Body of pancreas (tissue), 4 donors: ENCODE measurements around the gene SNRPD3. TPM values are rescaled to one million over a fixed set of nuclear protein-coding genes. Genes with fewer than 3 reads are reported as not detected.

Experiments
- ATAC-seq: fragments of 150-250 bp; one replicate; pipeline ENCODE4 v1.9.1; 2016
- DNase-seq, 4 donors: peaks; one replicate each; pipeline ENCODE4 v3.0.0-alpha.2; 2019
- H3K27ac ChIP-seq, 4 donors: fragments of 200-600 bp; sonication (generic); 1 replicate in 3 of 4; 2 replicates in 1 of 4; pipeline versions ENCODE4 v1.5.1 to v1.6.1; 2016 to 2019; ENCODE audit warnings: mild to moderate bottlenecking in 1 of 4, mixed read lengths in 1 of 4, moderate library complexity in 1 of 4
- H3K27me3 ChIP-seq, 2 donors: fragments of 200-600 bp; sonication (generic); one replicate each; pipeline ENCODE4 v1.6.0; 2016; ENCODE audit warnings: mild to moderate bottlenecking in 1 of 2
- H3K36me3 ChIP-seq, 2 donors: fragments of 200-600 bp; sonication (generic); replicated peaks in 1 of 2; 2 replicates each; pipeline ENCODE4 v1.5.1; 2016; ENCODE audit warnings: low read depth in 2 of 2; ENCODE audit not compliant: insufficient read depth in 1 of 2
- H3K4me1 ChIP-seq: fragments of 200-600 bp; sonication (generic); one replicate; pipeline ENCODE4 v1.6.0; 2016
- H3K4me3 ChIP-seq, 2 donors: fragments of 200-600 bp; sonication (generic); 1 replicate in 1 of 2; 2 replicates in 1 of 2; pipeline ENCODE4 v1.5.1; 2016 to 2019
- H3K9me3 ChIP-seq, 3 donors: fragments of 200-600 bp; sonication (generic); 1 replicate in 2 of 3; 2 replicates in 1 of 3; pipeline ENCODE4 v1.5.1; 2016
- CTCF ChIP-seq, 7 experiments: fragments of 450-650 bp in 4 of 7; fragments of 200-600 bp in 3 of 7; sonication (generic) in 3 of 7; IDR thresholded peaks; one replicate each; pipeline ENCODE4 v1.5.1; 2016 to 2019; ENCODE audit warnings: antibody characterized with exemption in 7 of 7
- POLR2A ChIP-seq, 3 donors: fragments of 450-650 bp; IDR thresholded peaks; one replicate each; pipeline ENCODE4 v1.6.1; 2016; ENCODE audit warnings: antibody characterized with exemption in 3 of 3, mild to moderate bottlenecking in 2 of 3
- WGBS, 2 donors: methylation state at CpG; one replicate each; pipeline ENCODE4 v1.1.5; 2017; 5-methylcytosine and 5-hydroxymethylcytosine counted together
- intact Hi-C: fragments of 100-400 bp; cut with DNase I; formaldehyde crosslinking; loops from one replicate; pipeline ENCODE4 v1.15.1; 2023
- total RNA-seq, 2 donors: library from RNA; depleted of rRNA; stranded (reverse); fragments of >200 nt; gene quantifications; one replicate each; pipeline ENCODE4 v1.1.0, GENCODE V29; 2016

The SNRPD3 gene
- total RNA-seq, 2 donors from 2014 or later, result 30.4 to 65.6 TPM

DNA sequence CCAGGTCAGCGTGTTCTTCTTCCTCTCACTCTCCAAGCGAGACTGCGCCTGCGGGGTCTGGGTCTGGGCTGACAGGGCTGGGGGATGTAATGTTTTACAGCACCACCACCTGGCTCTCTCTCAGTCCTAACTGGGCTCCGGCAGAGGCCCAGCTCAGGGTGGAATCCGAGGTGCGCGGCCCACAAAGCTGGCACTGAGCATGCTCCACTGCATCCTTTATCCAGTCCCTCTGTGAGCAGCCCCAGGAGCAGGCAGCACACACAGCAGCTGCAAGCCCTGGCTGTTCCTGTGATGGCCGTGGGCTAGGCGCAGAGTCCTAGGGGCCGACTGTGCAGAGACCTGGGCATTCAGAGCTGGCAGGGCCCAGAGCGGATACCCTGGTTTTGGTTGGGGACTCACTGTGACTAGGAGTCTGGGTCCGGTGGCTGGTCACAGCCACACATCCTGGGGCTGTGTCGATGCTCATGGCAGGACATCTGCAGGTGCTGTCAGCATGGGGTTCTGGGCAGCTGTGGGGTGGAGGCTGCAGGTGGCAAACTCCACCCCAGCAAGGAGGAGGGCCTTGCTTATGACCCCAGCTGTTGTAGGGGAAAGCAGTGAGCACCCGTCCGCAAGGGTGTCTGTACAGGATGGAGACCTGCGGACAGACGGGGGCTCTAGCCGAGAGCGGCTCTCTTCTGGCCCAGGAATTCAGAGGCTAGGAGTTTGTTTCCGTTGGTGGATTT, 33.1 kb downstream of the SNRPD3 start:
- WGBS, 2 donors, result 68 to 72% methylated on average over 6 to 21 of the region's 21 CpGs
- ATAC-seq, result no peak

DNA sequence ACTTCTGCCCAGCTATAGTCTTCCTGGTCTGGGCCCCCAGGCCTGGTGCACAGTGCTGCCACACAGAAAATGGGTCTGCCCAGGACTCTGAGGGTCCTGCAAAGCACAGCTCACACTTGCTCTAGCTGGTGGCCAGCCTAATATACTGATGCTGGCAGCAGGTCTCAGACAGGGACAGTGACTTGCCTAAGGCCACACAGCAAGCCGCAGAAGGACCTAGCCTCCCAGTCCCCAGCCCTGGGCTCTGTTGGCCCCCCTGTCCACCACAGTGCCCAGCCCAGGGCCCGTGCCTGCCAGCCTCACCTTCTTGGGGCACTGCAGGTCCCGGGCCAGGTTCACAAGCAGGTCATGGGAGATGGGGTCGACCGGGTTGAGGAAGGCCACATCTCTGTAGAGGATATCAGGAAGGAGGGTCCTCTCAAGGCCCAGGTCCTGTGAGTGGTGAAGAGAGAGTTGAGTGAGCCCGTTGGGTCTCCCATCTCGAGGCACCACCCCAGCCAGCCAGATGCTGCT, 33.8 kb downstream of the SNRPD3 start:
- peak overlapping the region in 3 of 4 donors; percentile 59 to 76 (median 73) for H3K27ac ChIP-seq
- no peak for TF ChIP-seq POLR2A (IDR thresholded peaks at IDR 0.05)
- TF ChIP-seq CTCF (IDR thresholded peaks at IDR 0.05), result no peak
- peaks cover 62% of the 10 kb centered on the region for H3K4me1 ChIP-seq
- 79 to 80% methylated on average over 2 to 7 of the region's 7 CpGs for WGBS, 2 donors
- ATAC-seq (no peak), DNase-seq (no peak)
- H3K27me3 ChIP-seq, result no peaks in the 10 kb centered on the region
- no peaks in the 10 kb centered on the region for H3K36me3 ChIP-seq
- intact Hi-C loops, result no loop called here
- H3K9me3 ChIP-seq, result no peaks in the 10 kb centered on the region
- no peak overlapping the region for H3K4me3 ChIP-seq

More for the DNA sequence above, 33.1 kb downstream of the SNRPD3 start:
- Histone ChIP-seq H3K4me3 (no peak overlapping the region), H3K27ac (peak overlapping the region; percentile 59 to 76 (median 68)), H3K4me1 (peaks cover 61% of the 10 kb centered on the region), H3K36me3 (no peaks in the 10 kb centered on the region), H3K27me3 (no peaks in the 10 kb centered on the region), H3K9me3 (no peaks in the 10 kb centered on the region)
- TF ChIP-seq POLR2A (IDR thresholded peaks at IDR 0.05) (peak in 2 of 3 donors; percentile 27 to 39), CTCF (IDR thresholded peaks at IDR 0.05) (no peak)
- intact Hi-C loops, result no loop called here
- no peak for DNase-seq

DNA sequence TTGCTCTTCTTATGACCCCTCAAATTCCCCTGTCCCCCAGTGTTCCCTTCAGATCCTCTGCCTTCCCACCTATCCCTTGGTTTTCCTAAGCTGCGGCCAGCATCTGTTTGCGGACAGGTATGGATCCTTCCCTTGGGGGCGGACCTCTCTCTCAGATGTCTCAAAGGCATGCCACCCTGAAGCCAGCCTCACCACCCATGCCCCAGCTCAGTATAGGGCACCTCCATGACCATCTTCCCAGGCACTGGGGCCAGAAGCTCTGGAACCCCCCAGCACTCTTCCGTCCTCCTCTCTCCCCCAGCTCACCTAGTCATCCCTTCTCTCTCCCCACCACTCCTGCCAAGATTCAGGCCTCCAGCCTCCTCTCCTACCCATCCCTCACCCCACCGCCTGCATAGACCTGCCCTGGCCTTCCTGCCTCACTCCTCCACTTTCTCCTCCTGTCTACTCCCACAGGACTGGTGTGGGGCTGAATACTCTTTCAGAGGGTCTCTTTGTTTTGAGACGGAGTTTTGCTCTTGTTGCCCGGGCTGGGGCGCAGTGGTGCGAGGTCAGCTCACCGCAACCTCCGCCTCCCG, 34.9 kb downstream of the SNRPD3 start:
- peak overlapping the region in 1 of 4 donors; percentile 76 for H3K27ac ChIP-seq

GRCh38 chr22:24591286-24591830, 35.6 kb downstream of the SNRPD3 start:
- no peak for ATAC-seq
- no peaks in the 10 kb centered on the region for H3K36me3 ChIP-seq
- no peak for DNase-seq
- WGBS, 2 donors, result 87 to 100% methylated on average over 3 to 6 of the region's 6 CpGs
- no peaks in the 10 kb centered on the region for H3K9me3 ChIP-seq
- peak overlapping the region in 2 of 4 donors; percentile 76 to 83 for H3K27ac ChIP-seq
- TF ChIP-seq POLR2A (IDR thresholded peaks at IDR 0.05), result no peak
- intact Hi-C loops, result no loop called here
- H3K4me1 ChIP-seq, result peaks cover 59% of the 10 kb centered on the region
- H3K27me3 ChIP-seq, result no peaks in the 10 kb centered on the region
- H3K4me3 ChIP-seq, result no peak overlapping the region

More for the DNA sequence above, 34.9 kb downstream of the SNRPD3 start:
- no peaks in the 10 kb centered on the region for H3K27me3 ChIP-seq
- H3K4me3 ChIP-seq, result no peak overlapping the region
- WGBS, 2 donors, result 95% methylated on average over 12 of the region's 12 CpGs
- DNase-seq (no peak), ATAC-seq (no peak)
- no peaks in the 10 kb centered on the region for H3K36me3 ChIP-seq
- peaks cover 60% of the 10 kb centered on the region for H3K4me1 ChIP-seq
- TF ChIP-seq POLR2A (IDR thresholded peaks at IDR 0.05) (no peak), CTCF (IDR thresholded peaks at IDR 0.05) (no peak)
- H3K9me3 ChIP-seq, result no peaks in the 10 kb centered on the region
- intact Hi-C loops, result no loop called here
